Measurements from ENCODE around the gene MMP13. TPM values are rescaled to one million over a fixed set of nuclear protein-coding genes. Genes with fewer than 3 reads are reported as not detected.
"Not testable (repeated sequence)": the region's sequence is repeated elsewhere in the genome, so short reads cannot be mapped to it uniquely, and the experiment has no call there.

MMP13 gene
- total RNA-seq (not detected), polyA plus RNA-seq (not detected)

- no peak for ATAC-seq (ENCODE audit: low read depth in 2 of 2)
- no peak within 1 kb of the TSS for H3K27ac ChIP-seq (ENCODE audit: insufficient read depth, low read length, poor library complexity, severe bottlenecking)
- H3K4me3 Mint-ChIP-seq = no peak within 1 kb of the TSS
Observed at GRCh38 chr11:102955624-102956023, at the start of gene MMP13. MMP13 (minus strand) TSS chr11:102955732; CDS start chr11:102955705, 27 bp downstream.

DNA sequence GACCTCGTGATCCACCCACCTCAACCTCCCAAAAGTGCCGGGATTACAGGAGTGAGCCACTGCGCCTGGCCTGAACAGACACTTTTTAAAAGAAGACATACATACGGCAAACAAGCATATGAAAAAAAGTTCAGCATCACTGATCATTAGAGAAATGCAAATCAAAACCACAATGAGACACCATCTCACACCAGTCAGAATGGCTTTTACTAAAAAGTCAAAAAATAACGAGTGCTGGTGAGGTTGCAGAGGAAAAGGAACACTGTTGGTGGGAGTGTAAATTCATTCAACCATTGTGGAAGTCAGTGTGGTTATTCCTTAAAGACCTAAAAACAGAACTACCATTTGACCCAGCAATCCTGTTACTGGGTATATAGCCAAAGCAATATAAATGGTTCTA lies 48.7 kb upstream of the MMP13 start:
- H3K4me3 ChIP-seq (ENCODE audit: low read depth, low read length); H3K27me3 ChIP-seq (ENCODE audit: control insufficient read depth, insufficient read depth, low read length); H3K36me3 Mint-ChIP-seq; H3K27me3 Mint-ChIP-seq; DNase-seq; H3K27ac ChIP-seq (ENCODE audit: insufficient read depth, low read length, poor library complexity, severe bottlenecking); H3K4me1 Mint-ChIP-seq; ATAC-seq (ENCODE audit: low read depth in 2 of 2); H3K4me1 ChIP-seq (ENCODE audit: control insufficient read depth, insufficient read depth, low read length, poor library complexity, severe bottlenecking); H3K4me3 Mint-ChIP-seq; H3K27ac Mint-ChIP-seq; H3K36me3 ChIP-seq (ENCODE audit: control insufficient read depth, insufficient read depth, low read length); H3K9me3 ChIP-seq (ENCODE audit: control insufficient read depth in 2 of 2, low read length in 2 of 2): not testable (repeated sequence)
- peaks cover 1 to 14% (median 5%) of the 10 kb centered on the region in 7 donors for H3K9me3 Mint-ChIP-seq

More at GRCh38 chr11:102955624-102956023, at the start of gene MMP13:
- Mint-ChIP-seq H3K4me1 (no peaks in the 10 kb centered on the region), H3K9me3 (no peaks in the 10 kb centered on the region), H3K36me3 (no peaks in the 10 kb centered on the region), H3K27ac (no peak within 1 kb of the TSS), H3K27me3 (no peaks in the 10 kb centered on the region)
- Histone ChIP-seq H3K4me3 (ENCODE audit: low read depth, low read length) (no peak within 1 kb of the TSS), H3K9me3 (ENCODE audit: control insufficient read depth in 2 of 2, low read length in 2 of 2) (no peaks in the 10 kb centered on the region), H3K27me3 (ENCODE audit: control insufficient read depth, insufficient read depth, low read length) (peaks cover 1% of the 10 kb centered on the region), H3K36me3 (ENCODE audit: control insufficient read depth, insufficient read depth, low read length) (no peaks in the 10 kb centered on the region), H3K4me1 (ENCODE audit: control insufficient read depth, insufficient read depth, low read length, poor library complexity, severe bottlenecking) (no peaks in the 10 kb centered on the region)
- DNase-seq = no peak

DNA sequence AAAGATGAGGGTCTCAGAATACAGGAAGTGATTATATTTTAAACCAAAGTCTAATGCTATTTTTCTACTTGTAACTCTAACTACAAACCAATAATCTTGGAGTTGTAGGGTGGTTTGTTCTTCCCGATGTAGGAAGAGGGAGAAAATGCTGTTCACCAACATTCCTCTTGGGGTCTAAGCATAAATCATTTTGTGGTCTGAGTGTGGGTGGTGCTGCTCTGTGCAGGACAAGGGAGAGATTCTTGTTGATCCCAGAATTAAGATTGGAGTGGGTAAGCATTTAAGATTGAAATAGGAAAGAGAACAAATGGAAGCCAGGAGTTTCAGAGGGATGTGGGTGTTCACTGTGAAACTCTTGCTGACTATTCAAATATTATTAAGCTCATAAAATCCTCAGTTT lies 38.6 kb upstream of the MMP13 start:
- no peak overlapping the region for H3K27ac Mint-ChIP-seq
- peaks cover 0 to 3% (median 0%) of the 10 kb centered on the region in 7 donors for H3K9me3 Mint-ChIP-seq
- Histone ChIP-seq H3K27ac (ENCODE audit: insufficient read depth, low read length, poor library complexity, severe bottlenecking) (no peak overlapping the region), H3K9me3 (ENCODE audit: control insufficient read depth in 2 of 2, low read length in 2 of 2) (no peaks in the 10 kb centered on the region), H3K36me3 (ENCODE audit: control insufficient read depth, insufficient read depth, low read length) (no peaks in the 10 kb centered on the region), H3K27me3 (ENCODE audit: control insufficient read depth, insufficient read depth, low read length) (no peaks in the 10 kb centered on the region), H3K4me3 (ENCODE audit: low read depth, low read length) (no peak overlapping the region), H3K4me1 (ENCODE audit: control insufficient read depth, insufficient read depth, low read length, poor library complexity, severe bottlenecking) (no peaks in the 10 kb centered on the region)
- DNase-seq (no peak), ATAC-seq (ENCODE audit: low read depth in 2 of 2) (no peak)
- no peaks in the 10 kb centered on the region for H3K4me1 Mint-ChIP-seq
- no peaks in the 10 kb centered on the region for H3K36me3 Mint-ChIP-seq
- H3K4me3 Mint-ChIP-seq = no peak overlapping the region
- H3K27me3 Mint-ChIP-seq = no peaks in the 10 kb centered on the region

GRCh38 chr11:102991776-102992175 lies 36.2 kb upstream of the MMP13 start:
- H3K9me3 Mint-ChIP-seq = peaks cover 0 to 1% (median 0%) of the 10 kb centered on the region in 7 donors
- H3K36me3 Mint-ChIP-seq = no peaks in the 10 kb centered on the region
- no peaks in the 10 kb centered on the region for H3K27me3 Mint-ChIP-seq
- no peaks in the 10 kb centered on the region for H3K4me1 Mint-ChIP-seq
- Histone ChIP-seq H3K27ac (ENCODE audit: insufficient read depth, low read length, poor library complexity, severe bottlenecking) (no peak overlapping the region), H3K36me3 (ENCODE audit: control insufficient read depth, insufficient read depth, low read length) (no peaks in the 10 kb centered on the region), H3K9me3 (ENCODE audit: control insufficient read depth in 2 of 2, low read length in 2 of 2) (no peaks in the 10 kb centered on the region), H3K27me3 (ENCODE audit: control insufficient read depth, insufficient read depth, low read length) (no peaks in the 10 kb centered on the region), H3K4me1 (ENCODE audit: control insufficient read depth, insufficient read depth, low read length, poor library complexity, severe bottlenecking) (no peaks in the 10 kb centered on the region), H3K4me3 (ENCODE audit: low read depth, low read length) (no peak overlapping the region)
- no peak overlapping the region for H3K27ac Mint-ChIP-seq
- DNase-seq = no peak
- no peak overlapping the region for H3K4me3 Mint-ChIP-seq
- ATAC-seq (ENCODE audit: low read depth in 2 of 2) = no peak

- H3K27ac ChIP-seq (ENCODE audit: insufficient read depth, low read length, poor library complexity, severe bottlenecking) = no peak overlapping the region
- Mint-ChIP-seq H3K27me3 (no peaks in the 10 kb centered on the region), H3K36me3 (no peaks in the 10 kb centered on the region), H3K4me3 (no peak overlapping the region), H3K4me1 (no peaks in the 10 kb centered on the region), H3K27ac (no peak overlapping the region), H3K9me3 (peaks cover 0 to 3% (median 0%) of the 10 kb centered on the region in 7 donors)
- H3K36me3 ChIP-seq (ENCODE audit: control insufficient read depth, insufficient read depth, low read length) = no peaks in the 10 kb centered on the region
- no peak for ATAC-seq (ENCODE audit: low read depth in 2 of 2)
- H3K27me3 ChIP-seq (ENCODE audit: control insufficient read depth, insufficient read depth, low read length) = no peaks in the 10 kb centered on the region
- H3K4me1 ChIP-seq (ENCODE audit: control insufficient read depth, insufficient read depth, low read length, poor library complexity, severe bottlenecking) = no peaks in the 10 kb centered on the region
- no peak overlapping the region for H3K4me3 ChIP-seq (ENCODE audit: low read depth, low read length)
- DNase-seq = no peak
- H3K9me3 ChIP-seq (ENCODE audit: control insufficient read depth in 2 of 2, low read length in 2 of 2) = no peaks in the 10 kb centered on the region
Observed at GRCh38 chr11:102990145-102990544, 34.6 kb upstream of the MMP13 start.

- Mint-ChIP-seq H3K4me1 (no peaks in the 10 kb centered on the region), H3K27me3 (no peaks in the 10 kb centered on the region), H3K36me3 (no peaks in the 10 kb centered on the region), H3K9me3 (peaks cover 0 to 3% (median 0%) of the 10 kb centered on the region in 7 donors), H3K4me3 (no peak overlapping the region), H3K27ac (no peak overlapping the region)
- Histone ChIP-seq H3K27me3 (ENCODE audit: control insufficient read depth, insufficient read depth, low read length) (no peaks in the 10 kb centered on the region), H3K4me3 (ENCODE audit: low read depth, low read length) (no peak overlapping the region), H3K36me3 (ENCODE audit: control insufficient read depth, insufficient read depth, low read length) (no peaks in the 10 kb centered on the region), H3K4me1 (ENCODE audit: control insufficient read depth, insufficient read depth, low read length, poor library complexity, severe bottlenecking) (no peaks in the 10 kb centered on the region), H3K27ac (ENCODE audit: insufficient read depth, low read length, poor library complexity, severe bottlenecking) (no peak overlapping the region), H3K9me3 (ENCODE audit: control insufficient read depth in 2 of 2, low read length in 2 of 2) (no peaks in the 10 kb centered on the region)
- ATAC-seq (ENCODE audit: low read depth in 2 of 2) (no peak), DNase-seq (no peak)
Observed at GRCh38 chr11:102989379-102990047, 34.0 kb upstream of the MMP13 start.

DNA sequence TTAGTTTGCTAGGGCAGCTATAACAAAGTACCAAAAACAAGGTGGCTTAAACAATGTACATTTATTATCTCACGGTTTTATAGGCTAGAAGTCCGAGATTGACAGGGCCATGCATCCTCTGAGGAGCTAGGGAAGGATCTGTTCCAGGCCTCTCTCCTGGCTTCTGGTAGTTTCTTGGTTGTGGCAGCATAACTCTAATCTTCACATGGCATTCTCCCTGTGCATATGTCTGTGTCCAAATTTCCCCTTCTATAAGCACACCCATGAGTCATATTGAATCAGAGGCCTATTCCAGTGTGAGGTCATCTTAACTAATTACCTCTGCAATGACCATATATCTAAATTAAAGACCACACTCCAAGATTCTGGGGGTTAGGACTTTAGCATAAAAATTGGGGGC lies 31.3 kb upstream of the MMP13 start:
- no peaks in the 10 kb centered on the region for H3K27me3 ChIP-seq (ENCODE audit: control insufficient read depth, insufficient read depth, low read length)
- Mint-ChIP-seq H3K9me3 (peaks cover 0 to 3% (median 0%) of the 10 kb centered on the region in 7 donors), H3K4me3 (no peak overlapping the region), H3K36me3 (no peaks in the 10 kb centered on the region), H3K27me3 (peaks cover 4% of the 10 kb centered on the region), H3K4me1 (no peaks in the 10 kb centered on the region), H3K27ac (no peak overlapping the region)
- DNase-seq = no peak
- no peak overlapping the region for H3K4me3 ChIP-seq (ENCODE audit: low read depth, low read length)
- no peak for ATAC-seq (ENCODE audit: low read depth in 2 of 2)
- H3K9me3 ChIP-seq (ENCODE audit: control insufficient read depth in 2 of 2, low read length in 2 of 2) = no peaks in the 10 kb centered on the region
- no peaks in the 10 kb centered on the region for H3K4me1 ChIP-seq (ENCODE audit: control insufficient read depth, insufficient read depth, low read length, poor library complexity, severe bottlenecking)
- no peaks in the 10 kb centered on the region for H3K36me3 ChIP-seq (ENCODE audit: control insufficient read depth, insufficient read depth, low read length)
- H3K27ac ChIP-seq (ENCODE audit: insufficient read depth, low read length, poor library complexity, severe bottlenecking) = no peak overlapping the region

DNA sequence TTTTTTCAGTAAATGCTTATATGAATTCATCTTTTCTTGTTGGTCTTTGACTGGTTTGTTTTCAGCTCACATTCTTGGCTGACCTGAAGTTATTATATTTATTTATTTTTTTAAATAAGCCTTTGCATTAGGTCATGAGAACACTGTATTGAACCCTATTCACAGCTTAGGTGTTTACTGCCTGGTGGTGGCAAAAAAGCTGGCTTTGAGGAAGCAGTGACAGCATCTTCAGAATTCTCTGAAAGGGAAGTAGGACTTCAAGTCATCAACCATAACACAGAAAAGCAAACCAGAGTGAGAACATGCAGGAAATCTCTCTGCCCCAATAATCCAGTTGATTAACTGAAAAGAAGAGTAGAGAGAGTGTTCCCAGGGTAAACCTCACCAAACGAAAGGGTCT lies 30.3 kb upstream of the MMP13 start:
- Histone ChIP-seq H3K36me3 (ENCODE audit: control insufficient read depth, insufficient read depth, low read length) (no peaks in the 10 kb centered on the region), H3K27me3 (ENCODE audit: control insufficient read depth, insufficient read depth, low read length) (no peaks in the 10 kb centered on the region), H3K9me3 (ENCODE audit: control insufficient read depth in 2 of 2, low read length in 2 of 2) (no peaks in the 10 kb centered on the region), H3K4me1 (ENCODE audit: control insufficient read depth, insufficient read depth, low read length, poor library complexity, severe bottlenecking) (no peaks in the 10 kb centered on the region), H3K27ac (ENCODE audit: insufficient read depth, low read length, poor library complexity, severe bottlenecking) (no peak overlapping the region), H3K4me3 (ENCODE audit: low read depth, low read length) (no peak overlapping the region)
- Mint-ChIP-seq H3K4me3 (no peak overlapping the region), H3K27me3 (peaks cover 4% of the 10 kb centered on the region), H3K9me3 (peaks cover 0 to 3% (median 0%) of the 10 kb centered on the region in 7 donors), H3K4me1 (no peaks in the 10 kb centered on the region), H3K36me3 (no peaks in the 10 kb centered on the region), H3K27ac (no peak overlapping the region)
- ATAC-seq (ENCODE audit: low read depth in 2 of 2) (no peak), DNase-seq (no peak)
